ENCODE results near the gene CCDC30. TPM values are rescaled to one million over a fixed set of nuclear protein-coding genes. Genes with fewer than 3 reads are reported as not detected.

Gene CCDC30
- total RNA-seq, 2 experiments from 2014 or later, result 1.2 to 1.3 TPM

GRCh38 chr1:42703888-42704464 is 240.9 kb downstream of the CCDC30 start:
- POLR2A ChIA-PET, result no interaction called here
- CTCF ChIA-PET, result interaction anchor here (0.7 kb wide), 1 partner anchor 64 kb away, joined by 3 read pairs; no protein-coding TSS in a partner anchor
- H3K36me3 Mint-ChIP-seq (ENCODE audit: low read depth), result peaks cover 97% of the 10 kb centered on the region

More at GRCh38 chr1:42703888-42704464, 240.9 kb downstream of the CCDC30 start:
- no peaks in the 10 kb centered on the region for H3K4me1 ChIP-seq (ENCODE audit: insufficient read depth, low read length)
- no peak overlapping the region for H3K4me3 ChIP-seq (ENCODE audit: low read length)
- ATAC-seq (ENCODE audit: poor library complexity) (no peak), DNase-seq (no peak)
- peaks cover 70% of the 10 kb centered on the region for H3K36me3 ChIP-seq (ENCODE audit: insufficient read depth, low read length)
- no peaks in the 10 kb centered on the region for H3K27me3 ChIP-seq (ENCODE audit: control insufficient read depth in 1 of 2, insufficient read depth in 2 of 2, low read length in 2 of 2)
- Mint-ChIP-seq H3K27ac (no peak overlapping the region), H3K4me3 (no peak overlapping the region), H3K4me1 (ENCODE audit: low read depth) (no peaks in the 10 kb centered on the region), H3K27me3 (no peaks in the 10 kb centered on the region), H3K9me3 (no peaks in the 10 kb centered on the region)
- no peak overlapping the region for H3K27ac ChIP-seq (ENCODE audit: low read depth in 1 of 2, low read length in 2 of 2)
- intact Hi-C loops (cut with DNase I, micrococcal nuclease), result no loop called here
- no peaks in the 10 kb centered on the region for H3K9me3 ChIP-seq (ENCODE audit: control insufficient read depth in 1 of 2, insufficient read depth in 1 of 2, low read length in 2 of 2)
- TF ChIP-seq CTCF (IDR thresholded peaks at IDR 0.05), result no peak

Other genes with a start within 250 kb of the CCDC30 start
- 10 to 100 TPM; 73.1 to 74.9 TPM for gene FOXJ3, start 128.1 kb upstream of the CCDC30 start, total RNA-seq
- under 1 TPM in 1 of 2 experiments, not detected in 1; 0.11 TPM for gene RIMKLA, start 82.5 kb upstream of the CCDC30 start, total RNA-seq
- gene ZMYND12, start 7.3 kb upstream of the CCDC30 start, total RNA-seq, result under 1 TPM; 0.58 to 0.70 TPM
- 10 to 100 TPM; 39.7 to 40.4 TPM for gene PPCS, start 6.7 kb upstream of the CCDC30 start, total RNA-seq
- gene PPIH, start 195.1 kb downstream of the CCDC30 start, total RNA-seq, result 10 to 100 TPM; 29.4 to 32.6 TPM
- 100 to 1,000 TPM; 372 to 389 TPM for gene YBX1, start 219.1 kb downstream of the CCDC30 start, total RNA-seq

Data from CD4-positive, alpha-beta T cell (primary cell).